HG02642 (cell line): ENCODE data around the gene CEACAM3.
"Not testable (repeated sequence)": the region's sequence is repeated elsewhere in the genome, so short reads cannot be mapped to it uniquely, and the experiment has no call there.

Experiments
- ATAC-seq: cut with Tn5 transposase; IDR thresholded peaks from one replicate; pipeline ENCODE4 v1.9.1; 2021; ENCODE audit warnings: mild to moderate bottlenecking; ENCODE audit not compliant: unreplicated experiment, poor library complexity

CEACAM3 gene

GRCh38 chr19:41796362-41796761 is at the start of gene CEACAM3:
Gene CEACAM3 (plus strand): TSS chr19:41796587. CDS start chr19:41796678, 91 bp downstream.
- ATAC-seq, result no peak

DNA sequence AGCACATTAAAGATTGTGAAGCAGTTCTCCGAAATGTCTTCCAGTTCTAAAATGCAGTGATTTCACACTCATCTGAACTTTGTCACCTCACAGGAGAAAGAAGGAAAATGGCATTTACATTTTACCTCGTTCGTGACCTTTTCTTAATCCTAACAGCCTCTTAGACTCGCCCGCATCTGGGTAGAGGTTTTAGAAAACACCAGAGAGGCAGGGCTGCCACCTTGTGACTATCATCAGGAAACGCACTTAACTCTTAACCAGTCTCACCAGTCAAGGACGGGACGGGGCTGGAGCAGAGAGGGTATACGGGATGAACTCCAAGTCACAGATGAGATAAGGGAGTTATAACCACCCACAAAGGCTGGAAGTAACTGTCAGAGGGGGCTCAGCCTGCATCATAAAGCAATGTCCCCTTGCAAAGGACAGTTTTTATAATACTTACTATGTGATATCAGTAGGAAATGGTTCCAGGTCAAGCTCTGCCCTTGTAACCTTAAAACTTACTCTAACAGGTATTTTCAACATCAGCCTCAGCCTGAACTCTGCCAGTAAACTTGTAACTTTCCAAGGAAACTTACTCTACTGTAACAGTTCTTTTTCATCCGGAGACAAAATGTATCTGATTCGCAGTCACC is 49.7 kb upstream of the CEACAM3 start:
- ATAC-seq, result no peak

GRCh38 chr19:41748012-41748411 is 48.4 kb upstream of the CEACAM3 start:
- ATAC-seq, result no peak

DNA sequence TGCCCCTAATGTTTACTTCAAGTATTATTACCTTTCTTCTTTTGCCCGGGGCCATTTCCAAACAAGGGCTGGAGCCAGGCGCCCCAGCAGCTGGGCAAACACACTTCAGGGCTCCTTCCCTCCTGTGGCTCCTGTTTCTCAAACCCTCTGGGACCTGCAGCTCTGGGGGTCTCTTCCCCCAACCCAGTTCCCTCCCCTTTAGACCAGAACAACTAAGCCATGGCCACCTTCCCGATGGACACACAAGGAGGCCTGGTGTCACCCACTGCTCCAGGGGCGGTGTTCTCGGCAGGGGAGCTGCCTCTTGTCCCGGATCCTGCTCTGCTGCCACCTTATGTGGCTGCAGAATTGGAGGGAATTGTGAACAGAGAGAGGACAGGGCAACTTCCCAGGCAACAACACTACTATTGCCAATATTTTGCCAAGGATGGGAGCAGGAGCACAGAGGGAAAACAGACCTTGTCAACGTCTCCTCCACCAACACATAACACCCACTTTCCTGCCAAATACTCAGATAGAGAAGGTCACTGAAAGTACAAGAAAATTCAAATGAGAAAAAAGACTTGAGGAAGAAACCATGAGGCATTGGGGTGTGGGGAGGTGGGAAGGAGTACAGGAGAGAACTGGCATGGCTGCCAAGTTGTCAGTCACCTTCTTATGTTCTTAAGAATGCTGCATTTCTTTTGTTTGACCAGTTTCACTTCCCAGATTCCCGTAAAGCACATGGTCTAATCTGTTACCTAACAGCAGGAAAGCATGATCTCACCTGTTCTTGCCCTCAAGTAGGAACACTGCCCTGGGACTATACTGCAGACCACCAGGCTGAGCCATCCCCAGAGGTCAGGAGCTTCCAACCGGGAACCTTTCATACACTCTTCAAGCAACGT is 45.9 kb upstream of the CEACAM3 start:
- not testable (repeated sequence) for ATAC-seq

- ATAC-seq, result no peak
Measured at GRCh38 chr19:41753159-41753558, 43.2 kb upstream of the CEACAM3 start.

DNA sequence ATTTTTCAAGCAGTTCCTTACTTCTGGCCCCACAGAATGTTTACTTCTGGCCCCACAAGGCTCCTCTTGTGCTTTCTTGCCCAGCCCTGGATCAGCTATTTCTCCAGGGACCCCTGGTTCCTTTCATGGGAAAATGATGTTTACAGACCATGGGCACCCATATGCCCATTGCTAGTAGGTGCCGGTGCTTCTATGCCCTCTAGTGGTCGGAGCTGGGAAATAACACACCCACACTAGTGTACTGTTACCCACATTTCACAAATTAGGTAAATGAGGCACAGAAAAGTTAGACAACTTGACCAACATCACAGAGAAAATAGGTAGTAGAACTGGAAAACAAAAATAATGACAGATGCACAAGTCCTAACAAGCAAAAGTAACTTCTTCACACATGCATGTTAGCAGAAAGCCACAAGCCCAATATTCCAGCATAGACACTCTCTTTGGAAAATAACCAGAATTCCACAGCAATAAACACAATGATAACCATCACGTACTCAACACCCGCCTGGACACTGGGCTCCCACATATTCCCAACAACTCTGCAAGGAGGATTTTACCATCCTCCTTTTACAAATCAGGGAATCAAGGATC is 42.4 kb upstream of the CEACAM3 start:
- no peak for ATAC-seq

- no peak for ATAC-seq
Measured at GRCh38 chr19:41755328-41755913, 41.0 kb upstream of the CEACAM3 start, which contains the start of gene CEACAM6. Gene CEACAM6 (plus strand): TSS chr19:41755530. CDS start chr19:41755639, 109 bp downstream.

- ATAC-seq, result no peak
Measured at GRCh38 chr19:41758846-41759245, 37.5 kb upstream of the CEACAM3 start.

DNA sequence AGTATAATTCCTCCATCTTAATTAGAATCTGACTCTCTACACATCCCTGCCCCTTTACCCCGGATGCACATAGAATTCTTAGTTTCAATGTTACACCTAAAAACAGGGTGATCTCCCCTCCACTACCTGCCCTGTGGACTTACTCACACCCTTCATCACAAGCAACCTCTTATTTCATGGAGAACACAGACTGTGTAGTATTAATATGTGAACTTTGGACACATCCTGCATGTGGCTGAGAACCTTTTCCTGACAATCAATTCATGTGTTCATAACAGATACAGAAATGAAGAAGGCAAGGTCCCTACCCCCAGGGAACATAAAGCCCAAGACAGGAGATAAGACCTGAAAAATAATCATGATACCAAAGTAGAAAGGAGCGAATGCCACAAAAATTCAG is 29.3 kb upstream of the CEACAM3 start:
- no peak for ATAC-seq

DNA sequence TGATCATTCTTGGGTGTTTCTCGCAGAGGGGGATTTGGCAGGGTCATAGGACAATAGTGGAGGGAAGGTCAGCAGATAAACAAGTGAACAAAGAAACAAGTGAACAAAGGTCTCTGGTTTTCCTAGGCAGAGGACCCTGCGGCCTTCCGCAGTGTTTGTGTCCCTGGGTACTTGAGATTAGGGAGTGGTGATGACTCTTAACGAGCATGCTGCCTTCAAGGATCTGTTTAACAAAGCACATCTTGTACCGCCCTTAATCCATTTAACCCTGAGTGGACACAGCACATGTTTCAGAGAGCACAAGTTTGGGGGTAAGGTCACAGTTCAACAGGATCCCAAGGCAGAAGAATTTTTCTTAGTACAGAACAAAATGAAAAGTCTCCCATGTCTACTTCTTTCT is 28.3 kb upstream of the CEACAM3 start:
- not testable (repeated sequence) for ATAC-seq

DNA sequence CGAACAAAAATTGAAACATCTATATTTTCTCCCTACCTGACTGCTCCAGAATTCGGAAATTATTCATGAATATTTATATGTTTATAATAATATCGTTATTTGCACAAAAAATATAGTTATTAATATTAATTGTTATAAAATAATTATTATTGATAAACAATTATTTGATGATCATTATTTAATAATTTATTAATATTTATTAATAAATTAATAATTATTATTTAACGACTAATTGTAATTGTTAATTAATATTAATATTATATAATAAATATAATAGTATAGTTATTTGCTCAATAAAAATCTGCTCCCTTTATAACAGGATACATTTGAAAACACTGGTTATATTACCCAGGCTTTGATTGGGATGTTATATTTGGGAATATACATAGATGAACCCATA is 26.8 kb upstream of the CEACAM3 start:
- no peak for ATAC-seq

- no peak for ATAC-seq
Measured at GRCh38 chr19:41771410-41771809, 25.0 kb upstream of the CEACAM3 start.

GRCh38 chr19:41774515-41774980 is 21.8 kb upstream of the CEACAM3 start:
- ATAC-seq, result no peak

DNA sequence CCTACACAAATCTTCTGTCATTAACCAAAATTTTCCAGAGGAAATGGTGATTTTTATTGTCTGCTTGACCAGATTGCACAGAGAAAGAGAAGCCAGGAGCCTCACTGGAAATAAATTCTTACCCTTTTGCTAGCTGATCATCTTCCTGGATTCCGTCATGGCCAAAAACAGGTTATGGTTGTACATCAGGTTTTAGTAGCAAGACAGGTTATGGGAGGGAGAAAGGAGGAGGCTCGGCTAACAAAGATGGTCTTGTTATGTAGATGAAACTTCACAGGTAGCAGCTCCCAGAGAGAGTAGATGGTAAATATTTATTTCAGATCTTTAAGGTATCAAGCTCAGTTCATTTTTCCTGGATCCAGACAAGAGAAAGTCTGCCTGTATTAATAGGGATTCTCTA is 19.7 kb upstream of the CEACAM3 start:
- ATAC-seq, result no peak

- no peak for ATAC-seq
Measured at GRCh38 chr19:41783612-41784011, 12.8 kb upstream of the CEACAM3 start.

- no peak for ATAC-seq
Measured at GRCh38 chr19:41784312-41784711, 12.1 kb upstream of the CEACAM3 start.

DNA sequence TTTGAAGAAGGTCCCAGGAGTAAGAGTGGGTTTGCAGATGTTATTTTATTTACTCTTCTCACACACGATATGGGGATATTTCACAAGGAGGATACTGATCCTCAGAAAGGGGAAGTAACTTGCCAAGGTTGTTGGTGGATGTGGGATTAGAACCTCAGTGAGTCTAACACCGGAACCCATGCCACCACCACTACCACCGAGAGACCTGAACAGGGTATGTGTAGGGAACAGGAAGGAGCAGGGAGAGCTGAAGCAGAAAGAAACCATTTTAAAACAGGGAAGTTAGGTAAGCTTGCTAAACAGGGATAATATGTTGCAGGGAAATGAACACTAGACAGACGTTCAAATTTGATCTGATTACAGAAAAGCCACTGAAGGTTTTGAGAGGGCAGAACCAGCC is 11.6 kb upstream of the CEACAM3 start:
- no peak for ATAC-seq

DNA sequence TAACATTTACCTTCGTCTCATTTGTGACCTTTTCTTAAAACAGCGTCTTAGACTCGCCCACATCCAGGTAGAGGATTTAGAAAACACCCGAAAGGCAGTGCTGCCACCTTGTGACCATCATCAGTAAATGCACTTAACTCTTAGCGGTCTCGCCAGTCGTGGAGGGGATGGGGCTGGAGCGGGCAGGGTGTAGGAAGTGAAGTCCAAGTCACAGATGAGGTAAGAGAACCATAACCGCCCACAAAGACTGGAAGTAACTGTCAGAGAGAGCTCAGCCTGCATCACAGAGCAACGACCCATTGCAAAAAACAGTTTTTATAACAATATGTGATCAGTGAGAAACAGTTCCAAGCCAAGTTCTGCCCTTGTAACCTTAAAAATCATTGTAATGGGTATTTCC is 10.7 kb upstream of the CEACAM3 start:
- ATAC-seq, result no peak

GRCh38 chr19:41787055-41787454 is 9.3 kb upstream of the CEACAM3 start:
- ATAC-seq, result no peak

DNA sequence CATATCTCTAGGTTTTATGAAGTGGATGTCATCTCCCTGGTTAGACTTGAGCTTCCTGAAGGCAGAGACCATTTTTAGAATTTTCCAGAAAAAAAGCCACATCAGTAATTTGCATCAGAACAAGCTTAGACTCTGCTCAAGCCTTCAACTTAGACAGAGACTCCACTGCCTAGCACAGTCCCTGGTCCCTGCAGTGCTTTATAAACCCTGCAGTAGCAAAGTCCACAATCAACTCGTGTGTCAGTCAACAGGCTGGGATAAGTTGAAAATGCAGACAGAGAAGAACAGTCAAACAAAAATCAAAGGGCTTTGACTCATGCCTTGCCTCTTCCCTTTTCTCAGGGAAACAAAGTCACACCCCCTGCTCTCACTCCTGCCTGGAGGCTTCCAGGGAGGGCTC is 7.9 kb upstream of the CEACAM3 start:
- ATAC-seq, result not testable (repeated sequence)

DNA sequence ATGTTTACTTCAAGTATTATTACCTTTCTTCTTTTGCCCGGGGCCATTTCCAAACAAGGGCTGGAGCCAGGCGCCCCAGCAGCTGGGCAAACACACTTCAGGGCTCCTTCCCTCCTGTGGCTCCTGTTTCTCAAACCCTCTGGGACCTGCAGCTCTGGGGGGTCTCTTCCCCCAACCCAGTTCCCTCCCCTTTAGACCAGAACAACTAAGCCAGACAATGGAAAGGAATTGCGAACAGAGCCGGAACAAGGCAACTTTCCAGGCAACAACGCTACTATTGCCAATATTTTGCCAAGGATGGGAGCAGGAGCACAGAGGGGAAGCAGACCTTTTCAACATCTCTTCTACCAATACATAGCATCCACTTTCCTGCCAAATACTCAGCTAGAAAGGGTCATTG is 7.3 kb upstream of the CEACAM3 start:
- ATAC-seq, result not testable (repeated sequence)
